ENCODE results near the gene ARVCF.

The ARVCF gene

GRCh38 chr22:20014526-20015186 lies 2.0 kb downstream of the ARVCF start:
- DNase-seq: no peak

- peak; percentile 15 to 17 for DNase-seq
Observed at GRCh38 chr22:20013382-20013871, 3.2 kb downstream of the ARVCF start.

DNA sequence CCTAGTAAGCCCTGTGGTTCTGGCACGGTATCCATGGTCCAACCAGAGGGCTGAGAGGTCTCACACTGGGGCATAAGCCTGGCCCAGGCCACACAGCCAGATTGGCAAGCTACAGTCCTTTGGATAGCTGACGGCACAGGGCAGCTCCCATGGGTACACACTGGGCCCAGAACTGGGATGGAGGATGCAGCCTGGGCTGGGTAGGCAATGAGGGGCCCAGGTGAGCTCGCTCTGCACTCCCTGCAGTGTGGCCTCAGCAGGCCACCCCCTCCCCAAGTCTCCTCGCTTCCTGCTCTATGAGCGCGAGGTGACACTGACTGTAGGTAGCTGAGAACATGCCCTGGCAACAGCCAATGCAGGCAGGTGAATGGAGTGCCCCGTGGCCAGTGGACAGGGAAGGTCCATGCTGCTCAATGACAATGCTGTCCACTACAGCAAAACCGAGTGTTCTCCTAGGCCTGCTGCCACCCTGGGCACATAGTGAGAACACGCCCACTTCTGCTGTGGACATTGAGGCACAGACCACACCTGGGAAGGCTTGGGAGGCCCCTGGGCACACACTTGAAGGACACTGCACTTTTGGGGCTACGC lies 3.8 kb downstream of the ARVCF start:
- no peak for DNase-seq

GRCh38 chr22:20011993-20012740 lies 4.5 kb downstream of the ARVCF start:
- DNase-seq: no peak

GRCh38 chr22:20011123-20011992 lies 5.3 kb downstream of the ARVCF start:
- no peak for DNase-seq

GRCh38 chr22:20010307-20011122 lies 6.1 kb downstream of the ARVCF start:
- no peak for DNase-seq

GRCh38 chr22:20009582-20010306 lies 6.9 kb downstream of the ARVCF start:
- no peak for DNase-seq

- DNase-seq: no peak
Observed at GRCh38 chr22:20009018-20009491, 7.6 kb downstream of the ARVCF start.

DNA sequence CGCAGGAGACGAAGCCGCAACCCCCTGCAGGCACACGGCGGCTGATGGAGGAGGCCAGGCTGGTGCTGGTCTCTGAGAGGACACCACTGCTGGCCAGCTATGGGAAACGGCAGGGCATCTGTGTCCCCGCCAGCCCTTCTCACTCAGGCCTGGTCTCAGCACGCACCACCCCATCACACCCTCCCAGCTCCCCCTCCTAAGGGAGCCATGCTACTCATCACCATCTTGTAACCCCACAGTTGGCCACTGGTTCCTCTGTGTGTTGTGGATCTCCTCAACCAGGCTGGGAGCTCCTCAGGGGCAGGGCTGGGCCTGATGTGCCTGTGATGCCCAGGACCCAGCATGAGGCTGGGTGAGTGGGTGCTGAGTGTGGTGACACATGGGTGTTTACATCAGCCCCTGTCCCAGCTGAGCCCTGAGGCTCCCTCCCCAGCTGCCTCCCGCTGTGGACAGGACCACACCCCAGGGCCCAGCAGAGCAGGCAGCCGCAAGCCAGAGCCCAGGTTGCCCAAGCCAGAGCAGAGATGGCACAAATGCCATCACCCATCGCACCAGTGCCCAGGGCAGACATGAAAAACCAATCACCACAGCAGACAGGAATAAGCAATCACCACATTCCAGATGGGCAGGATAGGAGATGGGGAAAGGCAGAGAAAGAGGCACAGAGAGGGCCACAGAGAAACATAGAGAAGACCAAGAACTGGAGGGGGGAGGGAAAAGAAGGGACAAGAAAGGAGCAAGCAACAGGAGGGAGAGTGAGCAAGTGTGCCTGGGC lies 8.2 kb downstream of the ARVCF start:
- DNase-seq: no peak

DNA sequence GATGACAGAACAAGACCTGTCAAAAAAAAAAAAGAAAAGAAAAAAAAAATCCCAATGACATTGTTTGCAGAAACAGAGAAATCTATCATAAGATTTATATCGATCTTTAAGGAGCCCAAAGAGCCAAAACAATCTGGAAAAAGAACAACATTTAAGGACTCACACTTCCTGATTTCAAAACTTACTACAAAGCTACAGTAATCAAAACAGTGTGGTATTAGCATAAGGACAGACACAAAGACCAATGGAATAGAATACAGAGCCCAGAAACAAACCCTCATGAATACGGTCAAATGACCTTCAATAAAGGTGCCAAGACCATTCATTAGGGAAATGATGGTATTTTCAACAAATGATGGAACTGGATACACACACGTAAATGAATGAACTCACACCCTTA lies 12.2 kb downstream of the ARVCF start:
- no peak for DNase-seq

DNA sequence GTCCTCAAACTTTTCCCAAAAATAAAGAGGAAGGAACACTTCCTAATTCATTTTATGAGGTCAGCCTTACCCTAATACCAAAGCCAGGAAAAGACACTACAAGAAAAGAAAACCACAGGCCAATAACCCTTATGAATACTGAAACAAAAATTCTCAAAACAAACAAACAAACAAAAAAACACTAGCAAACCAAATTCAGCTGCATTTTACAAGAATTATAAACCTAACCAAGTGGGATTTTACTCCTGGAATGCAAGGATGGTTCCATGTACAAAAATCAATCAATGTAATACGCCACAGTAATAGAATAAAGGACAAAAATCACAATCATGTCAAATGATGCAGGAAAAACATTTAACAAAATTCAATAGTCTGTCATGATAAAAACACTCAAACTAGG lies 13.3 kb downstream of the ARVCF start:
- DNase-seq: no peak

DNA sequence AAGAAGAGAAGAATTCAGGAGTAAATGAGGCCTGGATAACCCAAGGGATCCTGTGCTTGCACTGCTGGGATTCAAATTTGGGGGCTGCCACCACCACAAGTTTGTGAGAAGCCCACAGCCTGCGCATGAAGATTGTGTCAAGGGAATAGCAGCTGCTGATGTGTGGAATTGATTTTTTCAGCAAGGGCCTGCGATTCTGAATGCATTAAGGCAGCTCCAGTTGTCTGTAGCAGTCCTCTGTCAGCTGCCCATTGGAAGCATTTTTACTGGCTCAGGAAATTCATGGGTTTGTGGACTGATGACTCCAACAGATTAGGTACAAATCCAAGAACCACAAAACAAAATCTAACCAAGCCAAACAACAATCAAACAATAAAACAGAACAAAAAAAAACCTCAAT lies 14.0 kb downstream of the ARVCF start:
- DNase-seq: no peak

DNA sequence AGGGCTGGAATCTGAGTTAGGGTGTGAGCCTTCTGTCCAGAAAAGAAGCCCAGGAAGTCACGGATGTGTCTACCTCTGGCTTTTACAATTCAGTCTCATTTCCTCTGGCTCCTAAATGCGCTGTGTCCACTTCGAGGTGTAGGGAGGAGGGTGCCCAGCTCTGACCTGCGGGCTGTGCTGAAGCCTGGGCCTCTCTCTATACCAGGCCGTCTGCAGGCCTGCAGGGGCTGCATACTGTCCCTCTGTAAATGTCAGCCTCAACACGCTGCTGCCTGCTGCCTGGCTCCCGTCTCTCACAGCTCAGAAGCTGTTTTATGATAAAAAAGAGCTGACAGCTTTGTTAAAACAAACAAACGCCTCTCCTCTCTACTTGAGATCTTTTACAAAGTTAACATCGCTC lies 14.5 kb downstream of the ARVCF start:
- DNase-seq: no peak

DNA sequence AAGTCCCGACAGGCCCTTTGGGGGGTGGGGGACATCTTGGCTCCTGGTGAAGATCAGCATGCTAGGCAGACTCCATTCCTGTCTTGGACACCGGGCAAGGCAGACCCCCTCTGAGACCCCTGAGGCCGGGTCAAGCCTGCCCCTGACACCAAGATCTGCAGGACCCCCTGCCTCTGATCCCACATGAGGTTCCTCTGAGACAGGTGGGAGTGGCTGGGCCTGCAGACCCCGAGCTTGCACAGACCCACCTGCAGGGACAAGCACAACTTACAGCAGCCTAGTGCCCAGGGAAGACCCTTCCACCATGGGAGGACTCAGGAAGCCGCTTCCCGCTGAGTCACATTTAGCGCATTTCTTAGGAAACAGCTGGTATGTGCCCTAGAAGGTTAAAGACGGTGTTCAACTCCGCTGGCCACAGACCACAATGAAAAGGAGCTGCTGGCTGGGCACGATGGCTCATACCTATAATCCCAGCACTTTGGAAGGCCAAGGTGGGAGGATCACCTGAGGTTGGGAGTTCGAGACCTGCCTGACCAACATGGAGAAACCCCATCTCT lies 15.5 kb downstream of the ARVCF start:
- DNase-seq: no peak

- DNase-seq: no peak
Observed at GRCh38 chr22:20000246-20001081, 16.2 kb downstream of the ARVCF start.

GRCh38 chr22:19998991-19999820 lies 17.4 kb downstream of the ARVCF start:
- no peak for DNase-seq

DNA sequence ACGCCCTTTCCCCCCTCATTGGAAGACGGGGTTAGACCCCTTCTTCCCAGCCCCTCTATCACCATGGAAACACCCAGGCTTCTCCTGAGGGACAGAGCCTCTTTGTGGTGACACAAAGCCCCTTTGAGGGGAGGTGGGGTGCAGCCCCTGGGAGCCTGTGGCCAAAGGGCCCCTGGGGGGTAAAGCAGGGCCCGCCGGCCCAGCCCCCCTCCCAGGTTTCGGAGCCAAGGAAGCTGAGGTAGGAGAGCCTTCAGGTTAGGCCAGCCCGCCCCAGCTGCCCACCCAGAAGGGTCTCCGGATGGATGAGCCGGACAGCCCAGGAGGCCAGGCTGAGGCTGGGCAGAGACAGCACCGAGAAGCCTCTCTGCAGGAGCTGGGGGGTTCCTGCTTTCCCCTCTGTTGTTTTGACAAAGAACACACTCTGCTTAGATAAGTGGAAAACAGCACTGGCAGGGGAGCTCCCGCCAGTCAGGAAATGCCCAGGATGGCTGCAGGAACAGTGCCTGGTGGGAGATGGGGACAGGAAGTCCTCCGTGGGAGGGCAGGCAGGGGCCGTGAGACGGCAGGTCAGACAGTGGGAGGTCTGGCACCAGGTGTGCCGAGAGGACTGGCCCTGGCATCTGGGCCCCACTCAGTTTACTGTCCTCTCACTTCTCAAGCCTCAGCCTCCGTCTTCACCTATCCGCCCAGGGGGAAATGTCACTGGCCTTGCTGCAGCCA lies 18.2 kb downstream of the ARVCF start:
- no peak for DNase-seq

Data from NCI-H1930 (cell line).